ENCODE results near the gene P2RY8. TPM values are rescaled to one million over a fixed set of nuclear protein-coding genes. Genes with fewer than 3 reads are reported as not detected.
"Not testable (repeated sequence)": the region's sequence is repeated elsewhere in the genome, so short reads cannot be mapped to it uniquely, and the experiment has no call there.

P2RY8 gene
- total and polyA plus RNA-seq, 2 of the 4 experiments (the other 2 are of a cell fraction): not detected

DNA sequence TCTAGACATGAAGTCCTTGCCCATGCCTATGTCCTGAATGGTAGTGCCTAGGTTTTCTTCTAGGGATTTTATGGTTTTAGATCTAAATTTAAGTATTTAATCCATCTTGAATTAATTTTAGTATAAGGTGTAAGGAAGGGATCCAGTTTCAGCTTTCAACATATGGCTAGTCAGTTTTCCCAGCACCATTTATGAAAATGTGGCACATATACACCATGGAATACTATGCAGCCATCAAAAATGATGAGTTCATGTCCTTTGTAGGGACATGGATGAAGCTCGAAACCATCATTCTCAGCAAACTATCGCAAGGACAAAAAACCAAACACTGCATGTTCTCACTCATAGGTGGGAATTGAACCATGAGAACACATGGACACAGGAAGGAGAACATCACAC is 54.5 kb downstream of the P2RY8 start:
- H4K20me1 ChIP-seq (ENCODE audit: insufficient read depth, low read length); H2AK5ac ChIP-seq (ENCODE audit: low read depth, low read length); H3K4ac ChIP-seq (ENCODE audit: low read depth, low read length); H3K36me3 ChIP-seq (ENCODE audit: control insufficient read depth, insufficient read depth, low read length); BruUV-seq (replicated peaks); H4K91ac ChIP-seq (ENCODE audit: insufficient read depth, low read depth, low read length); H3K14ac ChIP-seq (replicated peaks; ENCODE audit: low read depth, low read length); H4K5ac ChIP-seq (ENCODE audit: low read depth, low read length); DNase-seq; CTCF ChIA-PET; H3K4me2 ChIP-seq (ENCODE audit: low read depth, low read length); H2BK5ac ChIP-seq (ENCODE audit: low read depth, low read length, poor library complexity, severe bottlenecking); H4K8ac ChIP-seq (ENCODE audit: low read depth in 2 of 2, low read length in 2 of 2); H2BK120ac ChIP-seq (ENCODE audit: low read depth, low read length); POLR2A ChIA-PET (ENCODE audit: unreplicated experiment); H3K27me3 ChIP-seq (ENCODE audit: control insufficient read depth, insufficient read depth, low read length); H3K23ac ChIP-seq (ENCODE audit: low read depth, low read length); intact Hi-C loops (cut with micrococcal nuclease); H3K9ac ChIP-seq (ENCODE audit: low read depth, low read length); H3K9me1 ChIP-seq (ENCODE audit: insufficient read depth, low read length); in situ Hi-C loops (cut with MboI; ENCODE audit: low sequenced_read_pairs); H2AFZ ChIP-seq (replicated peaks; ENCODE audit: low read length, poor library complexity); H3K27ac ChIP-seq (ENCODE audit: insufficient read depth, low read length); H3K4me1 ChIP-seq (ENCODE audit: control insufficient read depth, insufficient read depth, low read length); H3K18ac ChIP-seq (ENCODE audit: low read depth, low read length); H2BK15ac ChIP-seq (ENCODE audit: low read depth, low read length); H3K56ac ChIP-seq (ENCODE audit: extremely low read depth, insufficient read depth, low read length); H3K79me1 ChIP-seq (ENCODE audit: low read depth in 1 of 2, low read length in 2 of 2); ATAC-seq (ENCODE audit: low read depth); dilution Hi-C loops (cut with HindIII; ENCODE audit: low sequenced_read_pairs, unreplicated experiment); H2AK9ac ChIP-seq (replicated peaks; ENCODE audit: low read depth, low read length, poor library complexity); H2BK20ac ChIP-seq (ENCODE audit: low read depth, low read length); H3K4me3 ChIP-seq (ENCODE audit: insufficient read depth, low read depth, low read length): not testable (repeated sequence)
- H3K9me3 ChIP-seq (ENCODE audit: control insufficient read depth, insufficient read depth, low read length): peaks cover 16% of the 10 kb centered on the region; the same call in 1 of the 2 replicates
- WGBS, 2 experiments (ENCODE audit: extremely low coverage in 2 of 2, insufficient read length in 1 of 2): no CpG with 5 or more reads among the region's 2 CpGs
